NCI-H2107 (cell line): ENCODE measurements around the gene FSTL5.

ENCODE experiments used
- DNase-seq: peaks from one replicate; lab custom pipeline; 2025; lab: John Stamatoyannopoulos, UW

The FSTL5 gene

DNA sequence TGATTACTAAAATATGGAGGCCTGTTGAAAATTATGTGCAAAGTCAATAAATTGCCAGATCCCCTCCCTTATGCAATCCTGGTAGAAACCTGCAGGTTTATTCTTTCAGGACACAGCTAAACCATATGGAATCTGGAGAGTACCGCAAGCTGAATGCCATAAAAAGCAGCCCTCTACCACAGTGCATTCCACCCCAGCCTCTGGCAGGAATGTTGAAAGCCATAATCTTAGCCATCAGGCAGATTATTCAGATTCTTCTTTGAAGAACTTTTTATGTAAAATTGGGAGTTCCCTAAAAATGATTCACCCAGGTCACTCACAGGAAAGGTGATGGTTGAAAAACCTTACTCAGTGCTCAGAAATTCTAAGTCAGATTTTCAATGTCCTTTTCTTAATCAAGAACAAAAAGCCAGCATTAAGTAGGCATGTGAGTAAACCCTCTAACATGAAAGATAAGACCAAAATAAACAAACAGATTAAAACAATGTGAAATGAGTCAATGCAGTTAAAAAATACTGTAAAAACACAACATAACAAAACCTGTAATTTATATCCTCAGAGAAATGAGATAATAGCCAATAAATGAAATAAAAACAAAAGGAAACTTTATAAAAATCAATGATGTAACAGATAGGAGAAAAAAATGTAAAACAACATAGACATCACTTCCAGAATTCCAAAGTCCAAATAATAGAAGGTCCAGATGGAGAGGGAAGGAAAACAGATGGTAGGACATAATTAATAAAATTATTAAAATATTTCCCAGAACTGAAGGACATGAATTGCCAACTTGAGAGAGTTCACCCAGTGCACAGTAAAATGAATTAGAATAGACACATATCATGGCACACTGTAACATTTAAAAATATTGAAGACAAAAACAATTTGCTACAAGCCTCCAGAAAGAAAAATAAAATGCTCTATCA is 226.9 kb downstream of the FSTL5 start:
- DNase-seq = no peak

- no peak for DNase-seq
Measured at GRCh38 chr4:161931089-161931488, 232.7 kb downstream of the FSTL5 start.

GRCh38 chr4:161929956-161930355 is 233.8 kb downstream of the FSTL5 start:
- DNase-seq = no peak

DNA sequence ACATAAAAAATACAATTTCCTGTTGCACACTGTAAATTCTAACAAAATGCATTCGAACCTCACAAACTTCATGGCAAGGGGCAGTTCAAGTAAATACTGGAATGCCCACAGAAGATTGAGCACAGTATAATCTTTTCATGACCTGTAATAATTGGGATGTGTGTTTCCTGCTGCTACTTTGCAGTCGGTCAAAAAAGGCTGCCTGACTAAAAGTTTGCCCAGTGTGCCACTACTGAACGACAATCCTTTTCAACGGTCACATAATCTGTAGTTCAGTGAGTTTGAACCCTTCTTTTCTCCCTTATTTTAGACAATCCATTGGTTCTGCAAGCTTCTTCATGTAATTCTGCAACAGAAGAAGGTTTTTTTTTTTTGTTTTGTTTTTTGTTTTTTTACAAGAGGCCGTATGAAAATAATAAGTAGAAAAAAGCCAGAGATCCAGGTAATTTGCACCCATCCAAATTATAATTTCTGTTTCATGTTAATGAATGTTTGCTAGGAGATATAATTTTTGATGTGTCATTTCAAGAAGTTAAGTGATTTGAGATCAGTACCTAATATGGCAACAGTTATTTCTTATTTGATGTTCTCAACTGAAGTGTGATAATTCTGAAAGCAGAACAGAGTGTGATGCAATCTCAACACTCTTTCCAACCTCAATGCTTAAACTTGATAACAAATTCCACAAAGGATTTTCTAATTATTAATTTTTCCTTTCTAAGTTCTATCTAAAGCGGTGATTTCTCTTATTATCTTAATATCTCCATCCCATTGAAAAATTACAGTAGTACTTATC is 237.6 kb downstream of the FSTL5 start:
- no peak for DNase-seq

DNA sequence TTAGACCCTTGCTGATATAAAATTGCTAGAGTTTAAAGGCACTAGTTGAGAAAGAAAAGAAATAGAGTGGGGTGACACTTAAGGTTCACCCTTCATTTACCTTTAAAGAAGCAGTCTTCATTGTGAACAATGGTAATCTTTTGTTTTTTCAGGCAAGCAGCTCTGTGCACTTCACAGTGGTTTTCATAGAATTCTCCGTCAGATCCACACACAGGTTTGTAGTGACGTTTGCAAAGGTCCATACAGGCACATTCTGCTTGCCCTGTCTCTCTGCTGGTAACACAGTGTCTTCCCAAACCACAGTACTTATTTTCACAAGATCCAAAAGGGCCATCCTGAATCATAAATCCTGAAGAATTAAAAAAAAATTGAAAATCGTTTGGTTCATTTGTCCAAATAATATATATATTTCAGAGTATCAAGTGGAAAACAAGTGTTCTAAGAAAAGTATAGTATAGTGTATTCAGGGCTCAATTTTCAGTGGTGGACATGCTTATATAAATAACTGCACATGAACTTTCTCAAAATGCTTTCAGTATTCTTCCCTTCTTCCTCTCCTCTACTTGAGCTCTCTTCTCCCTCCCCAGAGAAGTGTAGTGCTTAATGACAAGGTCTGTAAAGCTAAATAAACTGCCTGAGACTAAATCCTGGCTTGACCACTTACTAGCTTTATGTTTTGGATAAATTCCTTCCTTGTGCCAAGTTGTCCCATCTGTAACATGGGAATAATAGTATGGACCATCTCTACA is 243.3 kb downstream of the FSTL5 start:
- DNase-seq = no peak

- no peak for DNase-seq
Measured at GRCh38 chr4:161919442-161920220, 244.2 kb downstream of the FSTL5 start.

DNA sequence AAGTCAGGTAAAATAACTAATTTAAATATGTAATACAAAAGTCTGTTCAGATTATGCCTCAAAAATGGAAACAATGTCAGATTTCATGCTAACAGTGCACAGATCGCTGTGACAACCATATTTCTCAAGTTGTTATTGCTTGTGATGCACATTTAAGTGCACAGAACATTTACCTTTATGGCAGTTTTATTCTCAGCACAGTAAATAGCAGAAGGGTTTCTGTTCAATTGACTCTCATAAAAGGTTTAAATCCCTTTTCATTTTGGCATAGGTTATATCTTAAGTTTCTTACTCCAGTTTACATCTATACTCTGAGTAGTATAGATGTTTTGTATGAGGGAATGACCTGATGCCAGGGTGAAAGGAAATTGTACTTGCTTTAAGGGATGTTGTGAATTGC is 247.8 kb downstream of the FSTL5 start:
- no peak for DNase-seq

- no peak for DNase-seq
Measured at GRCh38 chr4:161907590-161907955, 256.2 kb downstream of the FSTL5 start.

GRCh38 chr4:161906836-161907589 is 256.8 kb downstream of the FSTL5 start:
- DNase-seq = no peak

- DNase-seq = no peak
Measured at GRCh38 chr4:161900110-161900509, 263.7 kb downstream of the FSTL5 start.

DNA sequence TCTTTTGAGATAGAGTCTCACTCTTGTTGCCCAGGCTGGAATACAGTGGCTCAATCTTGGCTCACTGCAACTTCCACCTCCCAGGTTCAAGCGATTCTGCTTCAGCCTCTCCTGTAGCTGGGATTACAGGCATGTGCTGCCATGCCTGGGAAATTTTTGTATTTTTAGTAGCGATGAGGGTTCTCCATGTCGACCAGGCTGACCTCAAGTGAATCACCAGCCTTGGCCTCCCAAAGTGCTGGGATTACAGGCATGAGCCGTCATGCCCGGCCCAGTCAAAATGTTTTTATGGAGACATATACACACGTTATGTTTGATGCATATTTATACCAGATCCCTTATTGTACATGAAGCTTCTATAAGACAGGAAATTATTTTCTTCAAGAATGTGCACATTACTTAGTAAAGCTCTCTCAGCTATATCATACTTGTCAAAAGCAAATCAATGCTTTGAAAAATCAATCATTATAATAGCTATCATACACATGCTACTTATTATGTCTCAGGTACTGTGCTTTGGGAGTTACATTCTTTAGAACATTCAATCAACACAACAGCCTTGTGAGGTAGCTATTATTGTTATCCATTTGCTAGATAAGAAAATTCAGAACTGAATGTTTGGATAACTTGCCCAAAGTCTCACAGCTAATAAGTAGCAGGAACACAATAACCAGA is 269.2 kb downstream of the FSTL5 start:
- no peak for DNase-seq

- no peak for DNase-seq
Measured at GRCh38 chr4:161894014-161894413, 269.8 kb downstream of the FSTL5 start.

DNA sequence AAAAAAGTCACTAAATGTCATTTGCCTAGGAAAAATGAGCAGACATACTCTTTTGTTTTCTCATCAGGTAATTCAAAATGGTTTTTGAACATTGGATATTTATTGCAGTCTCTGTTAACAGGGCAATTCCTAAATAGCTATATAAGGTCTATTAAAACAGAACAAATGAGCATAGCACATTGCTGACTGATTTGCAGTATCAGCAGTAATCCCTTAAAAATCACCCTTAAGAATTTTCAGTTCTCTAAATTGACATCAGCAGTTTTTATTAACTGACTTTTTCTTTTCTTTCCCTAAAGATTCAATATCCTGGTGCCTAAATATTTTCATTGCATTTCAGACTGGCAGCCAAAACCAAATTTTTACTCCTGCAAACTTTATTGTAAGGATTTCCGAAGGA is 270.2 kb downstream of the FSTL5 start:
- DNase-seq = no peak

DNA sequence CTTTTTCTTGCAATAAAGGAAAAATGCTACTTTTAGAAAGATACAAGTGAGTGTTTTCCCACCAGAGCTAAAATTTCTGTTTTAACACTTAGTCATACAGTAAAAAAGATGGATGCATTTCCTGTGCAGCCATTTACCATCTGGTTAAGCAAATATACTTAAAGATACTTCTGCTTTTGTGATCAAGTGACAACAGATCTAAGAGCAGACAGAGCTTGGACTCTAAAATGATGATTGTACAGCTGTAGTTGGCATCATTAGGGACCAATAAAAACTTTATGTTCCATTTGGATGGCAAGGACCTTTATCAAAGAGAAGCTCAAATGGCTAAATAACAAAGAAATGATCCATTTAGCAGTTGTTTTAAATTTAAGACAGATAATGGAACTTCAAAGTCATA is 270.8 kb downstream of the FSTL5 start:
- DNase-seq = no peak

DNA sequence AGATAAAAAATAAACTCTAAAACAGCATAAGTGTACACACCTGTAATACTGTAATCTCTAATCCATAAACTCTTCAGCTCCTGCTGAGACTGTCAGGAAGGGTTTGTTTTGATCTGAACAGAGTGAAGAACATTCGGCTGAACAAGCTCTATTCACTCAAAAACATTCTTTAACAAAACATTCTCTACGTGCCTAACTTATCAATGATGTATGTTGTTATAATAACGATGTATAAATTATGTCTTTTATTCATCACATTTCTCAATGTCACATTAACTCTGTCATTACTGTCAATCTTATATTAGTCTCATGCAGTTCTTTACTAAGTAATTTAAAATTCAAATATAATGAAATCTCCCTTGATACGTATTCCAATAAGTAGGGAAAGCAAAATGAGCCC is 280.6 kb downstream of the FSTL5 start:
- DNase-seq = no peak

- DNase-seq = no peak
Measured at GRCh38 chr4:161881370-161881769, 282.4 kb downstream of the FSTL5 start.

- no peak for DNase-seq
Measured at GRCh38 chr4:161869511-161869910, 294.3 kb downstream of the FSTL5 start.

DNA sequence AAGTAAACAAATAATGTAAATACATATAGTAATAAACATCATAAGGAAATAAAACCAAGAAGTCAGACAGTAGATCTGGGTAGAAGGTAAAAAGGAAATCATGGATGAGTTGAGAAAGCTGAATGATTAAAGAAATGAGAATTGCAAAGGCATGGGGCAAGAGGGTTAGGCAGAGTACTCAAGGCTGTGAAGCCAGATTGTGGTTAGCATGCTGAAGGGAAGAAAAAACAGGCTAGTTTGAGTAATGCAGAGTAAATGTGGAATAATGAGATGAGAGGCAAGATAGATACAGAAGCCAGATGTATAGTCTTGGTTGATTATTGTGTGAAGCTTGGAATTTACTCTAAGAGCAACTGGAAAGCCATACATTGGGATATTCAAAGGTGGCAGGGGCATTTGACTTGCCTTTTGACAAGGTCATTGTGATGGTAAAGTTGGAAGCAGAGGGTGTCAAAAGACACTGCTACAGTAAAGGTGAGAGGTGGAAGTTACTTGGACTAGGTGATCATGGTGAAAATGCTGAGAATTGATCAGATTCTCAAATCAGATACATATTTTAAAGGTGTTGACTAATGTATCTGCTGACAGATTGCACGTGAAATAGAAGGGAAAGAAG is 307.0 kb downstream of the FSTL5 start:
- DNase-seq = no peak

- no peak for DNase-seq
Measured at GRCh38 chr4:161850631-161851030, 313.2 kb downstream of the FSTL5 start.

- DNase-seq = no peak
Measured at GRCh38 chr4:161841759-161842158, 322.0 kb downstream of the FSTL5 start.
